MCF 10A (cell line): ENCODE results near the gene CYP4F12. TPM values are rescaled to one million over a fixed set of nuclear protein-coding genes. Genes with fewer than 3 reads are reported as not detected.

Experiments used
- BruUV-seq: library from RNA; stranded (reverse); fragments of 400-500 nt; replicated peaks from 2 replicates; lab custom pipeline; 2021; lab: Mats Ljungman, UMichigan
- CTCF ChIA-PET: fragments of 300-600 bp; sonication (Branson Sonifier 250); formaldehyde crosslinking; extraction: SDS; loops from one replicate; lab custom pipeline; 2021; ENCODE audit warnings: antibody characterized with exemption, inconsistent platforms; lab: Yijun Ruan, JAX
- POLR2A ChIA-PET: fragments of 300-600, 350-650 bp; sonication (Branson Sonifier 250); formaldehyde crosslinking; extraction: SDS; loops from one replicate; lab custom pipeline; 2020; ENCODE audit warnings: antibody characterized with exemption, inconsistent platforms; lab: Yijun Ruan, JAX
- DNase-seq: peaks from one replicate; pipeline ENCODE4 v3.0.0-alpha.2; 2018; ENCODE audit not compliant: unreplicated experiment
- H3K27ac Mint-ChIP-seq: one replicate; pipeline ENCODE4 v1.8.0; 2022; ENCODE audit warnings: mild to moderate bottlenecking, low read depth, mixed read lengths; ENCODE audit not compliant: unreplicated experiment
- H3K27me3 Mint-ChIP-seq: one replicate; pipeline ENCODE4 v1.8.0; 2022; ENCODE audit warnings: mixed read lengths; ENCODE audit not compliant: insufficient read depth, unreplicated experiment
- H3K36me3 Mint-ChIP-seq: one replicate; pipeline ENCODE4 v1.8.0; 2022; ENCODE audit warnings: mild to moderate bottlenecking, moderate library complexity, mixed read lengths; ENCODE audit not compliant: insufficient read depth, unreplicated experiment
- H3K4me1 Mint-ChIP-seq: one replicate; pipeline ENCODE4 v1.8.0; 2022; ENCODE audit warnings: mixed read lengths; ENCODE audit not compliant: insufficient read depth, unreplicated experiment
- H3K4me3 Mint-ChIP-seq: one replicate; pipeline ENCODE4 v1.8.0; 2022; ENCODE audit warnings: mild to moderate bottlenecking, moderate library complexity, mixed read lengths; ENCODE audit not compliant: unreplicated experiment
- H3K9me3 Mint-ChIP-seq: one replicate; pipeline ENCODE4 v1.8.0; 2022; ENCODE audit warnings: mixed read lengths; ENCODE audit not compliant: unreplicated experiment
- intact Hi-C: fragments of 100-400 bp; cut with micrococcal nuclease; formaldehyde crosslinking; loops from 2 replicates; pipeline ENCODE4 v1.14.1; 2022
- total RNA-seq: library from RNA; stranded (reverse); gene quantifications from 2 replicates; pipeline ENCODE4 v1.2.3, GENCODE V29; 2022
- TF ChIP-seq, protein P1 (sequence below): fragments of 200-600 bp; IDR thresholded peaks from one replicate; pipeline ENCODE4 v1.8.0; 2022; ENCODE audit warnings: antibody characterized with exemption, mild to moderate bottlenecking; ENCODE audit not compliant: unreplicated experiment

CYP4F12 gene
- total RNA-seq, 1 experiment from 2014 or later: 0.56 TPM

DNA sequence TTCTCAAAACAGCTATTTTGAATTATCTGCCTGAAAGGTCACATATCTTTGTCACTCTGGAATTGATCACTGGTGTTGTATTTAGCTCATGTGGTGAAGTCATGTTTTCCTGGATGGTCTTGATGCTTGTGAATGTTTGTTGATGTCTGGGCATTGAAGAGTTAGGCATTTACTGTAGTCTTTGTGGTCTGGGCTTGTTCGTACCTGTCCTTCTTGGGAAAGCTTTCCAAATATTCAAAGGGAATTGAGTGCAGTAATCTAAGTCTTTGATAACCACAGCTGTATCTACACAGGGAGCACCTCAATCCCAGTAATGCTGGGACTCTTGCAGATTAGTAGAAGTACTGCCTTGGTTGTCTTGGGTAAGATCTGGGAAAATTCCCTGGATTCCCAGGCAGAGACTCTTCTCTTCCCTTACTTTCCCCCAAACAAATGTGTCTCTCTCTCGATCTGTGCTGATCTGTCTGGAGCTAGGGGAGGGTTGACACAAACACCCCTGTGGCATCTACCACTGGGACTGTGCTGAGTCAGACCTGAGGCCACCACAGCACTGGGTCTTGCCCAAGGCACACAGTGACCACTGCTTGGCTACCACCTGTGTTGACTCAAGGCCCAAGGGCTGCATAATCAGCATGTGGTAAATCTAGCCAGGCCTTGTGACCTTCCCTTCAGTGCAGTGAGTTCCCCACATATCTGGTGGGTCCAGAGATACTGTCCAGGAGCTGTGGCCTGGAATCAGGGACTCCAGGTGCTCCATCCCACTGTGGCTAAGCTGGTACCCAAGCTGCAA, 37.7 kb upstream of the CYP4F12 start:
- TF ChIP-seq, protein P1, sequence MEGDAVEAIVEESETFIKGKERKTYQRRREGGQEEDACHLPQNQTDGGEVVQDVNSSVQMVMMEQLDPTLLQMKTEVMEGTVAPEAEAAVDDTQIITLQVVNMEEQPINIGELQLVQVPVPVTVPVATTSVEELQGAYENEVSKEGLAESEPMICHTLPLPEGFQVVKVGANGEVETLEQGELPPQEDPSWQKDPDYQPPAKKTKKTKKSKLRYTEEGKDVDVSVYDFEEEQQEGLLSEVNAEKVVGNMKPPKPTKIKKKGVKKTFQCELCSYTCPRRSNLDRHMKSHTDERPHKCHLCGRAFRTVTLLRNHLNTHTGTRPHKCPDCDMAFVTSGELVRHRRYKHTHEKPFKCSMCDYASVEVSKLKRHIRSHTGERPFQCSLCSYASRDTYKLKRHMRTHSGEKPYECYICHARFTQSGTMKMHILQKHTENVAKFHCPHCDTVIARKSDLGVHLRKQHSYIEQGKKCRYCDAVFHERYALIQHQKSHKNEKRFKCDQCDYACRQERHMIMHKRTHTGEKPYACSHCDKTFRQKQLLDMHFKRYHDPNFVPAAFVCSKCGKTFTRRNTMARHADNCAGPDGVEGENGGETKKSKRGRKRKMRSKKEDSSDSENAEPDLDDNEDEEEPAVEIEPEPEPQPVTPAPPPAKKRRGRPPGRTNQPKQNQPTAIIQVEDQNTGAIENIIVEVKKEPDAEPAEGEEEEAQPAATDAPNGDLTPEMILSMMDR: no peak
- no TSS peak for BruUV-seq
- no peaks in the 10 kb centered on the region for H3K36me3 Mint-ChIP-seq
- H3K27me3 Mint-ChIP-seq: no peaks in the 10 kb centered on the region
- no peak overlapping the region for H3K4me3 Mint-ChIP-seq
- H3K27ac Mint-ChIP-seq: no peak overlapping the region
- peak; percentile 30 for DNase-seq
- ChIA-PET CTCF (interaction anchor here (0.6 to 1.5 kb wide), 5 partner anchors 46 to 551 kb away, joined by 3 to 5 read pairs (median 4); no protein-coding TSS in a partner anchor), POLR2A (interaction anchor here (0.5 to 1.0 kb wide), 2 partner anchors 31 to 202 kb away, joined by 3 to 5 read pairs; no protein-coding TSS in a partner anchor)
- H3K4me1 Mint-ChIP-seq: peaks cover 4% of the 10 kb centered on the region
- H3K9me3 Mint-ChIP-seq: peaks cover 4% of the 10 kb centered on the region
- intact Hi-C loops: no loop called here

DNA sequence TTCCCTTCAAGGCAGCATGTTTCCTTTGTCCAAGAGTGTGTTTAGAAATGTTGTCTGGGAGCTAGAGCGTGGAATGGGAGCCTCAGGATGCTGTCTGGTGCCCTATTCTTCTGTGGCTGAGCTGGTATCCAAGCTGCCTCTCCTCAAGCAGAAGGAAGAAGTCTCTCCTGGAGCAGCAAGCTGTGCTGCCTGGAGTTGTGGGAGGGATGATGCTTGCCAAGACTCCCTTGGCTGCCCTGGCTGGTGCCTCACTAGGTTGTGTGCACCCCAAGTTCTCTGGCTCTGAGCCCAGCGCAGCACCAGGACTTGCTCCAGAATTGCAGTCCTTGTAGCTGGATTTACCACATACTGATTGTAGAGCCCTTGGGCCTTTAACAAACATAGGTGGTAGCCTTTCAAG, 36.9 kb upstream of the CYP4F12 start:
- intact Hi-C loops: no loop called here
- H3K27ac Mint-ChIP-seq: no peak overlapping the region
- H3K27me3 Mint-ChIP-seq: no peaks in the 10 kb centered on the region
- H3K9me3 Mint-ChIP-seq: peaks cover 4% of the 10 kb centered on the region
- CTCF ChIA-PET: interaction anchor here (0.6 to 1.0 kb wide), 4 partner anchors 45 to 546 kb away, joined by 3 to 4 read pairs (median 3); no protein-coding TSS in a partner anchor
- H3K36me3 Mint-ChIP-seq: no peaks in the 10 kb centered on the region
- POLR2A ChIA-PET: interaction anchor here (1.0 kb wide), 1 partner anchor 201 kb away, joined by 5 read pairs; no protein-coding TSS in a partner anchor
- TF ChIP-seq, protein P1: no peak
- BruUV-seq: no TSS peak
- no peak for DNase-seq
- H3K4me1 Mint-ChIP-seq: peaks cover 12% of the 10 kb centered on the region
- H3K4me3 Mint-ChIP-seq: no peak overlapping the region

DNA sequence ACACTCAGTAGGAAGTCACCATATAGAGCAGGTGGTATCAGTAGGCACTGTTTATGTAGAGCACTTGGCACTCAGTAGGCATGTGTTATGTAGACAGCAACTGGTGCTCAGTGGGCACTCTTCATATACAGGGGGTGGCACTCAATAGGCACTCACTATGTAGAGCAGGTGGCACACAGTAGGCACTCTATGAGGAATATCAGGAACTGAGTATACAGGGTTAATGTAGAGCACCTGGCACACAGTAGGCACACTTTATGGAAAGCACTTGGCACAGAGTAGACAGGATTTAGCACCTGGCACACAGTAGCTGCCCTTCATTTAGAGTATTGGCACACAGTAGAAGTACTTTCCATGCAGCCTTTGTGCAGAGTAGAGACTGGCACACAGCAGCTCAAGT, 33.3 kb upstream of the CYP4F12 start:
- H3K4me1 Mint-ChIP-seq: peaks cover 20% of the 10 kb centered on the region
- CTCF ChIA-PET: interaction anchor here (0.7 kb wide), 1 partner anchor 10 kb away, joined by 4 read pairs; no protein-coding TSS in a partner anchor
- TF ChIP-seq, protein P1: no peak
- DNase-seq: no peak
- POLR2A ChIA-PET: no interaction called here
- H3K27me3 Mint-ChIP-seq: no peaks in the 10 kb centered on the region
- intact Hi-C loops: no loop called here
- no TSS peak for BruUV-seq
- H3K9me3 Mint-ChIP-seq: peaks cover 25% of the 10 kb centered on the region
- no peaks in the 10 kb centered on the region for H3K36me3 Mint-ChIP-seq
- no peak overlapping the region for H3K27ac Mint-ChIP-seq
- H3K4me3 Mint-ChIP-seq: no peak overlapping the region

DNA sequence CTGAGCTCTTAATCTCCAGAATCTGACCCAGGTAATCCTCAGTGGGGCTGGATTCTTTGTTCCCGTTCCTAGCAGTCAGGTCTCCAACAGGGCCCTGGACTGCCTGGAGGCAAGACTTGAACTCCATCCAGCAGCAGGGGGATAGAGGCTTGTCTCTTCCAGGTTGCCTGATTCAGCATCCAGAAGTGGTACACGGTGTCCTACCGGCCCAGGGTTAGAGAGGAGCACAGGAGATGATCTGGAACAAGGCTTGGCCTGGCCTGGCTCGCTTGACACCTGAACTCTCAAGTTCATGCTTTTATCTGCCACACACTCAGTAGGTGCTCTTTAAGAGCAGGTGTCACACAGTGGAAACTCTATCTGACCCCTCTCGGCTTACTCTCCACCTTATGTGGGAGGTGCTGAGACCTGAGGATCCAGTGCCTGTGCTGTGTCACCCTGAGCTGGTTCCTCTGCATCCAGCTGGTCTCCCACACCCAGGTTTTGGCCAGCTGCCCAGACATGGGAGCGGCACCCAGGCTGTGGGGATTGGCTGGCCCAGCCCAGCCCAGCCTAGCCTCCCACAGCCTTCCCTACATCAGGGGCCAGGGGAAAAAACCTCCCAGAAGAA, 32.5 kb upstream of the CYP4F12 start, which contains the start of gene CYP4F3:
Gene CYP4F3 (plus strand): TSS at position 604 of the 610 bp plus-strand sequence. CDS start 519 bp downstream, outside the sequence.
- Mint-ChIP-seq H3K27me3 (no peaks in the 10 kb centered on the region), H3K36me3 (no peaks in the 10 kb centered on the region), H3K27ac (no peak within 1 kb of the TSS), H3K4me3 (no peak within 1 kb of the TSS), H3K4me1 (peaks cover 20% of the 10 kb centered on the region), H3K9me3 (peaks cover 28% of the 10 kb centered on the region)
- POLR2A ChIA-PET: interaction anchor here (0.7 kb wide), 1 partner anchor 430 kb away, joined by 3 read pairs; no protein-coding TSS in a partner anchor
- DNase-seq: peak; percentile 91
- intact Hi-C loops: no loop called here
- no TSS peak for BruUV-seq
- TF ChIP-seq, protein P1: no peak
- CTCF ChIA-PET: interaction anchor here (0.5 to 0.7 kb wide), 4 partner anchors 11 to 171 kb away, joined by 3 to 4 read pairs (median 4); no protein-coding TSS in a partner anchor
